GM10847 (cell line): Measurements from ENCODE around the gene MFN2.

Source experiments
- POLR2A ChIP-seq: IDR thresholded peaks from 2 replicates; pipeline ENCODE4 v1.6.1; 2011; ENCODE audit not compliant: insufficient read length; ENCODE audit errors: extremely low read depth

MFN2 gene

DNA sequence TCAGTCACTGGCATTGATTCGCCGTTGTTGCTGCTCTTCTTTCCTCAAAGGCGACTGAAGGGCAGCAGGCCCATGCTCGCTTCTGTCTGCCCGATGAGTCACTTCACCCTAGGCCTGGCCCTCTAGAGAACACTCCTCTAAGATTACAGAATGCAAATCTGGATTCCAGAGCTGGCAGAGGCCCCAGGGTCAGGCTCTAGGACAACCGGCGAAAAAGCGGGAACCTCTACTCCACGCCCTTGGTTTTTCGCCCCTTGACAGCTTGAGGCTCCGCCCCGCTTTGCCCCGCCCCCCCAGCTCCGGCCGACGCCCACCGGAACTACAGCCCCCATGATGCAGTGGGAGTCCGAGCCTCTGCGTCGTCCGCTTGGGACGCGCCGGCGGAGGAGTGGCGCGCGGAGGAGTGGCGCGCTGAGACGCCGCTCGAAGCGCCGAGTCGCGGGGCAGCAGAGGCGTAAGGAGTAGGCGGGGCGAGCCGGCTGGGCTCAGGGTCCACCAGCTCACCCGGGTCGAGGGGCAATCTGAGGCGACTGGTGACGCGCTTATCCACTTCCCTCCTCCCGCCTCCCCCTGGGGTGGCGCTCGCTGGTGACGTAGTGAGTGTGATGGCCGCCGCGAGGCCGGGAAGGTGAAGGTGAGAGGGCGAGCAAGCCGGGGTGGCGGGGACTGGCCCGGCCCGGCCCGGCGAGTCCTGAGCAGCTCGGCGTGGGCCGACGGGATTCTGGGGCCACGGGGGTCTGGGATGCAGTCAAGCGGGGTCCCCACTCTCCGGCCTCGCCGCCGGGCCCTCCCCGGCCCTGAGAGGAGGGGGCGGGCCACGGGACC lies at the start of gene MFN2:
Gene MFN2, plus strand, starts transcription at position 594 of the 825 bp plus-strand sequence. CDS start 8,725 bp downstream, outside the sequence.
- TF ChIP-seq POLR2A: peak; percentile 76

- no peak for TF ChIP-seq POLR2A
Measured at GRCh38 chr1:11930571-11931445, 49.4 kb upstream of the MFN2 start.

GRCh38 chr1:11931845-11932244 lies 48.4 kb upstream of the MFN2 start:
- no peak for TF ChIP-seq POLR2A

DNA sequence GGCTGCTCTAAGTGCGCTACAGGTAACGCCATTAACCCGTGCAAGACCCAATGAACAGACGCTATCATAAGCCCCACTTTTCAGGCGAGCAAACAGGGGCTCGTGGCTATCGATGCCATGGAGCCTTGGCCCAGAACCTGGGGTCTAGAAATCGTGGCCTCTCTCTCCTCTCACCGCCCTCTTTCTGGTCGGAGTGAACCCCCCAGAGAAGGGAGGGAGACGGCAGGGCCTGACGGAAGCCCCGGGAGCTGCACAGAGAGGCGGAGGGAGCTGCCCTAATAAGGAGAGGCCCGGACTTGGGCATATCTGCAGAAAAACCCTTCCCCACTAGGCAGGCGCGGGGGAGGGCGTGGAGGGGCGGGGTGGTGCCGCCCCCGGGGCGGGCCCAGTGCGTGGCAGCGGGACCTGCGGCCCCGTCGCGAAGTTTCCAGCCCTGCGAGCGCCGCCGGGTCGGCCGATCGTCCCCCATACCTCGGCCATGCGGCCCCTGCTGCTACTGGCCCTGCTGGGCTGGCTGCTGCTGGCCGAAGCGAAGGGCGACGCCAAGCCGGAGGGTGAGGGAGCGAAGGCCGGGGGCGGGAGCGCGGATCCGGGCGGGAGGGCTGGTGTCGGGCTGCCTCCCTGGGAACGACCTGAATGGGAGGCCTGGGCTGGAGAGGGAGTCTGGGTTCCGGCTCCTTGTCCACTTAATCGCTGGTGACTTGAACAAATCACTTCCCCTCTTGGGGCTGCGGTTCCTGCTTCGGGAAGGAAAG lies 45.8 kb upstream of the MFN2 start, which contains the start of gene PLOD1:
Gene PLOD1, plus strand, starts transcription at position 416 of the 755 bp plus-strand sequence. Its CDS starts 63 bp downstream, at position 479.
- peak; percentile 70 for TF ChIP-seq POLR2A

DNA sequence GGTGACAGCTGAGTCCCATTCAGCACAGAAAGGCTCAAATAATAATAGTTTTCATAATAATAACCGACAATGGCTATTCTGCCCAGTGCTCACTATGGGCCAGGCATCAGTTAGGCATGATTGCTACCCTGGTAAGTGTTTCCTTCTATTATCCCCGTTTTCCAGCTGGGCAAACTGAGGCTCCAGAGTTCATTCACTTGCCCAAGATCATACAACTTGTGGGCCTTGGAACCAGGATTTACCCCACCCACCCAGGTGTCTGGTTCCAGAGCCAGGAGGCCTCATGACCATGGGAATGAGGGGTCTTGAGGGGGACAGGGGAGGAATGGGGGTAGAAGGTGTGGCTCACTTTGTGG lies 45.2 kb upstream of the MFN2 start:
- TF ChIP-seq POLR2A: no peak

DNA sequence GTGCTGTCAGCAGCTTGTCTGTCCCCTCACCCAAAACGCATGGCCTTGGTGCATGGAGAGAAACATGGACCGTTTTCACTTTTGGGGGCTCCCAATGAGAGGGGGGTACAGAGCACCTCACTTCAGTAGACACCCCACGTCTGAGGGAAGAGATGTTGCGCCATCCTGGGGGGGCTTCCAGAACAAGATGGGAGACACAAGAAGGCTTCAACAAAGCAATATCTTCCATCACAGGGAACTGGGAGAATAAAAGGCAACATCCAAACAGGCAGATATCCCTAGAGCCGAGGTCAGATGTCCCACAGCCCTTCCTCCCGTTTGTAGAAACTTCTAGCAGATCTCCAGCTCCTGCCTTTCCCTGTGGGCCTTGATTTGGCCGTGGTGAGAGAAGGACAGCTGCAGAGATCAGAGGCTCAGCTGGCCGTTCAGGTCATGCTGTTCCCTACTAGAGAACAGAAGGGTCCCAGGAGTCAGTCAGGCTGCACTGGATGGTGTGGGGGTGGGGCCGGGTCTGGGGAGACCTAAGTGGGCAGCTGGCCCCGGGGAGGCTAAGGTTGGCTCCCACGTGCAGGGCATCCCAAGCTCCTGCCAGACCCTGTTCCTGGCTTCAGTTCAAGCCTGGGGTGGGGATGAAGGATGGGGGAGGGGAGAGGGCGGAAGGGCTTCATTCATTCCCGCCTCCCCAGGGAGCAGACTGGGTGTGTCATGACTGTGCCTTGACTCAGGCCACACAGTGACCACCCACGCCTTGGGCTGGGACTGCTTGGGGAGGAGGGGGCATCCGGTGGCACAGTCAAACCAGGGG lies 41.3 kb upstream of the MFN2 start:
- TF ChIP-seq POLR2A: no peak

DNA sequence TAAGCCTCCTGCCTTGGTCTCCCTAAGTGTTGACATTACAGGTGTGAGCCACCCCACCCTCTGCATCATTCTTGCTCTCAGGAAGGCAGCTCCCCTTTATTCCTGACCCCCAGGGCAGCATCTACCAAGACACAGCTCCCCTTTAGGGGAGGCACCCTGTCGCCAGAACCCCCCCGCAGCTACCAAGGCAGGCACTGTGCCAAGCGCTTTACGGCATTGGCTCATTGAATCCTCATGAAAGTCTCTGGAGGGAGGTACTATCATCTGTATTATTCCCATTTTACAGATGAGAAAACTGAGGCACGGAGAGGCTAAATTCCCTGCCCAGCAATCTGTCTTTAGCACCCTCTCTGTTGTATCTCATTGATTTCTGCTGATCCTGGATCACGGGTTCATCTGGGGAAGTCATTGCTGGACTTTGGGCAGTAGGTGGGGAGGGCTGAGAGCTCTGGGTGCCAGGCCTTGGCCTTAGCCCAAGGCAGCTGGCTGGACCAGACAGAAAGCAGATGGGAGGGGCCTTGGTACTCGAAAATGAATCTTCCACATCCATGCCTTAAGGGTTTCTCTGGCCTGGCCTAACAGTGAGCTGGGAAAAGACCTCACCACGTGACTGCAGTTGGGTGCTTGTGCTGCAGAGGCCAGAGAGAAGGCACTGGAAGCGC lies 39.9 kb upstream of the MFN2 start:
- TF ChIP-seq POLR2A: no peak

DNA sequence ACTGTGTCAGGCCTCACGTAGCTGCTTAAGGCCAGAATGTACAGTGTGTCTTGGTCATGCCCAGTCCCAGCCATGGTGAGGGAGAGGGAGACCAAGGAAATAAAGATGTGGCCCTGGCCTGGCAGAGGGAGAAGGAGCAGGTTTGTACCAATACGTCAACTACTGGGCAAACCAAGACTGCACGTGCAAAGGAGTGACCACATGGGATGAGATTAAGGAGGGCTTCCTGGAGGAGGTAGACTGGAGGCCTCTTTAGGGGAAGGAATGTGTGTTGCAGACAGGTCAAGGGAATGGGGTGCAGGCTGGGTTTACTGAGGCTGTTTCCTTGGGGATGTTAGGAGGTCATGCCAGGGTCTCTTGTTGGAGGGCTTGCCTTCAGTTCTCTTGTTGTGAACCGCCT lies 38.0 kb upstream of the MFN2 start:
- TF ChIP-seq POLR2A: no peak

DNA sequence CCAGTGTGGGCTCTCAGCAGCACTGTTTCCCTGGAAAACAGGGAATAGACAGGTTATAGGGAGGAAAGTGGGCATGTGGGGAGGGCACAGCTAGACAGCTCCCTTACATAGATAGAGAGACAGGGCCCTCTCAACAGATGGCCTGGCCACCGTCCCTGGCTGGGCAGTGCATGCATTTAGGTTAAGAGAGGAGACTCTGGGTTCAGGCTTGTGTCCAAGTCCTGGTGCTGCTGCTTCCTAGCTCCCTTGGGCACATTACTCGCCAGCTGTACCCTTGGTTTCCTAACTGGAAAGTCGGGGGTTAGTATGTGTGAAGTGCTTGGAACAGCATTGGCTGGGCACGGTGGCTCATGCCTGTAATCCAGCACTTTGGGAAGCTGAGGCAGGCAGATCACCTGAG lies 36.6 kb upstream of the MFN2 start:
- TF ChIP-seq POLR2A: no peak

DNA sequence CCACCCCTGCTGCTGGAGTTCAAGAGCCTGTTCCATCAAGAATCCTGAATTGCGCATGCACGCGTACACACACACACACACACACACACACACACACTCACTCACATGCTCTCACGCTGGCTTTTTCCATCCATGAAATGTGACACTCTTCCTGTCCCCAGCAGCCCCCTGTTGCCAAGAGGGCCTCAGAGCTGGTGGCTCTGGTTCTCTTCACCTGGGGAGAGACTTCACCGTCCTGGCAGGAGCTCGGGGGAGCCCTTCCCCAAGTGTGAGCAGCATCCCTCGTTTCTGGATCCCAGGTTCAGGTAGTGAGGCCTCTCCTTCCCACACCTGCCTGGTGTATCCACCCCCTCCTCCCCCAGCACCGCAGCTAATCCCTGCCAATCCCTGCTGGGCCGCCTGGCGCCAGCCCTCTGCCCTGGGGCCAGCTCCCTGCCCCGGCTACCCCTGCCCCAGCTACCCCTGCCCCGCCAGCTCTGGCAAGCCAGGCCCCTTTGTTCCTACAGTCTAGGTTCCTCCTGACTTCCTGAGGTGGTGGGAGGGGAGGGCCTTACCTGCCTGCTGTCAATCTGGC lies 35.8 kb upstream of the MFN2 start:
- TF ChIP-seq POLR2A: no peak

GRCh38 chr1:11946647-11947046 lies 33.6 kb upstream of the MFN2 start:
- no peak for TF ChIP-seq POLR2A

GRCh38 chr1:11948822-11949458 lies 31.3 kb upstream of the MFN2 start:
- no peak for TF ChIP-seq POLR2A

- no peak for TF ChIP-seq POLR2A
Measured at GRCh38 chr1:11951901-11952300, 28.3 kb upstream of the MFN2 start.
